ENCODE results near the gene LCN1.

The LCN1 gene

GRCh38 chr9:135574943-135575342 lies 53.7 kb downstream of the LCN1 start:
- no peak for DNase-seq
